Measurements from ENCODE around the gene ZGPAT. TPM values are rescaled to one million over a fixed set of nuclear protein-coding genes. Genes with fewer than 3 reads are reported as not detected.

The ZGPAT gene
- total RNA-seq, 2 donors from 2014 or later: 27.2 to 41.4 TPM

GRCh38 chr20:63782521-63782971, 74.7 kb downstream of the ZGPAT start:
- H3K36me3 ChIP-seq: no peaks in the 10 kb centered on the region
- TF ChIP-seq CTCF (IDR thresholded peaks at IDR 0.05): no peak
- intact Hi-C loops (cut with DNase I): loop anchor here (10.0 kb wide), 1 partner anchor 192 kb away; the partner anchor contains the start of gene SAMD10
- H3K9ac ChIP-seq (ENCODE audit: low read depth in 2 of 2, low read length in 2 of 2): no peak overlapping the region
- no peak overlapping the region for H3K4me3 ChIP-seq
- DNase-seq: no peak
- no peak overlapping the region for H3K27ac ChIP-seq
- no peaks in the 10 kb centered on the region for H3K9me3 ChIP-seq
- H3K4me1 ChIP-seq: no peaks in the 10 kb centered on the region
- H3K27me3 ChIP-seq: no peaks in the 10 kb centered on the region

- Histone ChIP-seq H3K9ac (ENCODE audit: low read depth in 2 of 2, low read length in 2 of 2) (no peak overlapping the region), H3K27me3 (no peaks in the 10 kb centered on the region), H3K4me3 (no peak overlapping the region), H3K4me1 (no peaks in the 10 kb centered on the region), H3K9me3 (no peaks in the 10 kb centered on the region), H3K36me3 (no peaks in the 10 kb centered on the region), H3K27ac (no peak overlapping the region)
- intact Hi-C loops (cut with DNase I): loop anchor here (10.0 kb wide), 1 partner anchor 191 kb away; the partner anchor contains the start of gene SAMD10
- no peak for TF ChIP-seq CTCF (IDR thresholded peaks at IDR 0.05)
- no peak for DNase-seq
Measured at GRCh38 chr20:63783970-63784369, 76.1 kb downstream of the ZGPAT start.

GRCh38 chr20:63785691-63786131, 77.9 kb downstream of the ZGPAT start:
- intact Hi-C loops (cut with DNase I): loop anchor here (5.0 to 10.0 kb wide), 2 partner anchors 77 to 189 kb away; partner anchors contain the start of genes ABHD16B and SAMD10
- Histone ChIP-seq H3K4me3 (no peak overlapping the region), H3K36me3 (no peaks in the 10 kb centered on the region), H3K9ac (ENCODE audit: low read depth in 2 of 2, low read length in 2 of 2) (no peak overlapping the region), H3K4me1 (no peaks in the 10 kb centered on the region), H3K9me3 (no peaks in the 10 kb centered on the region), H3K27me3 (no peaks in the 10 kb centered on the region), H3K27ac (no peak overlapping the region)
- TF ChIP-seq CTCF (IDR thresholded peaks at IDR 0.05): no peak
- no peak for DNase-seq

Other genes with a start within 250 kb of the ZGPAT start
- gene KCNQ2, start 235.4 kb upstream of the ZGPAT start, total RNA-seq: under 1 TPM; 0.19 to 0.27 TPM
- 1 to 10 TPM; 1.5 to 3.2 TPM for gene EEF1A2, start 209.0 kb upstream of the ZGPAT start, total RNA-seq
- gene PPDPF, start 187.3 kb upstream of the ZGPAT start, total RNA-seq: 100 to 1,000 TPM; 561 to 634 TPM
- gene PTK6, start 170.7 kb upstream of the ZGPAT start, total RNA-seq: 10 to 100 TPM; 69.0 to 91.1 TPM
- under 1 TPM; 0.32 to 0.49 TPM for gene SRMS, start 160.3 kb upstream of the ZGPAT start, total RNA-seq
- gene FNDC11, start 153.9 kb upstream of the ZGPAT start, total RNA-seq: under 1 TPM; 0.35 to 0.69 TPM
- 10 to 100 TPM; 36.3 to 38.0 TPM for gene HELZ2, start 133.8 kb upstream of the ZGPAT start, total RNA-seq
- gene GMEB2, start 80.9 kb upstream of the ZGPAT start, total RNA-seq: 10 to 100 TPM; 11.5 to 14.8 TPM
- 1 to 10 TPM; 2.5 to 5.3 TPM for gene STMN3, start 54.6 kb upstream of the ZGPAT start, total RNA-seq
- 10 to 100 TPM; 25.7 to 34.9 TPM for gene RTEL1, start 49.7 kb upstream of the ZGPAT start, total RNA-seq
- 1 to 10 TPM in 1 of 2 donors, not detected in 1; 7.5 TPM for gene TNFRSF6B, start 11.4 kb upstream of the ZGPAT start, total RNA-seq
- gene ARFRP1, start 63 bp upstream of the ZGPAT start, total RNA-seq: 10 to 100 TPM; 35.3 to 76.9 TPM
- 10 to 100 TPM; 10.8 to 20.0 TPM for gene LIME1, start 28.6 kb downstream of the ZGPAT start, total RNA-seq
- gene SLC2A4RG, start 31.7 kb downstream of the ZGPAT start, total RNA-seq: 10 to 100 TPM; 44.3 to 75.3 TPM
- gene ZBTB46, start 123.2 kb downstream of the ZGPAT start, total RNA-seq: 1 to 10 TPM; 2.1 to 3.2 TPM
- gene ABHD16B, start 153.5 kb downstream of the ZGPAT start, total RNA-seq: not detected
- gene TPD52L2, start 157.2 kb downstream of the ZGPAT start, total RNA-seq: 10 to 100 TPM; 54.0 to 66.1 TPM
- 10 to 100 TPM; 58.9 to 63.9 TPM for gene DNAJC5, start 187.1 kb downstream of the ZGPAT start, total RNA-seq
- 10 to 100 TPM; 33.6 to 49.5 TPM for gene UCKL1, start 248.4 kb downstream of the ZGPAT start, total RNA-seq